Measurements from ENCODE around the gene ORC2.

ORC2 gene

DNA sequence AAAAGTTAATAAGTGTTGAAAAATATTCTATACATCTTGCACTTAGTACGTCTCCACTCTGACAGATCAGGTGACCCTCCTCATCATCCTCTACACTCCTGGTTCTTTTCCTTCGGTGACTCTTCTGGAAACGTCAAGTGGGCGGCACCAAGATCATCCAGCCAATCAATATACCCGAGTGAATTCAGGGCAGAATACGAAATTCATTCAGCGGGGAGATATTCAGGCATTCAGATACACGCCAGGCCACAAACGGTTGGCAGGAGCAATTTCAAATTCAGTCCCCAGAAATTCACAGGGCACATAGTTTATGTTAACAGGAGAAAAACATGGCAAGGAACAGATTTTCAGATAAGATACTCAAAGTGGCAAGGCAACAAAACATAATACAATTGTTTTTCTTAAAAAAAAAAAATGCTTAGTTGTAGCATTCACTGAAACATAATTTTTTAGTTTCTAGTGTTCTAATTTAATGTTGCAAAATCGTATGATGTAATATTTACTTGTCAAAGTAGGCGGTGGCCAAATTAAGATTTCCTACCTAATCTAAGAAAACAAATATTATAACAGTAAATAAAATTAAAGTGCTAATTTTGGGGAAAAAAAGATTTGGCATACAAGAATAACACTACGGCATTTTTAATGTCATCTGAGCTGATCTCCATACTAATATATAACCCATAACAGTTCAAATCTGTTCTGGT lies 103.2 kb downstream of the ORC2 start:
- DNase-seq = no peak
